Right forelimb (tissue), 1 donor: ENCODE data around the gene ABCG1.
A peak's percentile ranks its signal among the peaks of the same experiment; 100 is the strongest.
"Not testable (repeated sequence)": the region's sequence is repeated elsewhere in the genome, so short reads cannot be mapped to it uniquely, and the experiment has no call there.

ENCODE experiments used
- DNase-seq: peaks from one replicate; pipeline ENCODE4 v3.0.0-alpha.2; 2018

Gene ABCG1

GRCh38 chr21:42218836-42219605 is at the start of gene ABCG1:
Gene ABCG1, plus strand, starts transcription at chr21:42219140. Its CDS starts 123 bp downstream, at chr21:42219263.
- no peak for DNase-seq

GRCh38 chr21:42169758-42170157 is 49.2 kb upstream of the ABCG1 start:
- no peak for DNase-seq

GRCh38 chr21:42171091-42172053 is 47.6 kb upstream of the ABCG1 start:
- peak; percentile 30 for DNase-seq

GRCh38 chr21:42172596-42173483 is 46.1 kb upstream of the ABCG1 start:
- peak; percentile 23 for DNase-seq

GRCh38 chr21:42174173-42174572 is 44.8 kb upstream of the ABCG1 start:
- peak; percentile 16 for DNase-seq

GRCh38 chr21:42175110-42175710 is 43.7 kb upstream of the ABCG1 start:
- DNase-seq, result peak; percentile 19

- DNase-seq, result no peak
Measured at GRCh38 chr21:42176859-42177258, 42.1 kb upstream of the ABCG1 start.

GRCh38 chr21:42179316-42179715 is 39.6 kb upstream of the ABCG1 start:
- DNase-seq, result no peak

- not testable (repeated sequence) for DNase-seq
Measured at GRCh38 chr21:42180001-42180400, 38.9 kb upstream of the ABCG1 start.

GRCh38 chr21:42182713-42183371 is 36.1 kb upstream of the ABCG1 start:
- no peak for DNase-seq

- no peak for DNase-seq
Measured at GRCh38 chr21:42183374-42184266, 35.3 kb upstream of the ABCG1 start.

- DNase-seq, result no peak
Measured at GRCh38 chr21:42186591-42186990, 32.3 kb upstream of the ABCG1 start.

- no peak for DNase-seq
Measured at GRCh38 chr21:42187976-42188653, 30.8 kb upstream of the ABCG1 start.

- DNase-seq, result no peak
Measured at GRCh38 chr21:42188663-42189062, 30.3 kb upstream of the ABCG1 start.

- DNase-seq, result no peak
Measured at GRCh38 chr21:42189431-42189830, 29.5 kb upstream of the ABCG1 start.

- no peak for DNase-seq
Measured at GRCh38 chr21:42189860-42190485, 29.0 kb upstream of the ABCG1 start.

GRCh38 chr21:42190486-42190863 is 28.5 kb upstream of the ABCG1 start:
- DNase-seq, result no peak

GRCh38 chr21:42191064-42191463 is 27.9 kb upstream of the ABCG1 start:
- no peak for DNase-seq
